HTR-8/SVneo (cell line): Measurements from ENCODE around the gene NEDD4L.

Experiments
- DNase-seq: peaks from one replicate; pipeline ENCODE4 v3.0.0; 2011; ENCODE audit warnings: low spot score, mixed read lengths; ENCODE audit not compliant: insufficient read length
- FAIRE-seq: peaks from 2 replicates; lab custom pipeline; 2011; peaks lifted over from hg19 to GRCh38; lab: Jason Lieb, UNC

NEDD4L gene

GRCh38 chr18:58080451-58080850 is 36.4 kb downstream of the NEDD4L start:
- no peak for DNase-seq
- no peak for FAIRE-seq

GRCh38 chr18:58087928-58088690 is 44.1 kb downstream of the NEDD4L start:
- no peak for DNase-seq
- no peak for FAIRE-seq

GRCh38 chr18:58088691-58089065 is 44.7 kb downstream of the NEDD4L start:
- no peak for DNase-seq

GRCh38 chr18:58091099-58091611 is 47.1 kb downstream of the NEDD4L start:
- DNase-seq (no peak), FAIRE-seq (no peak)

More at GRCh38 chr18:58088691-58089065, 44.7 kb downstream of the NEDD4L start:
- no peak for FAIRE-seq

GRCh38 chr18:58093311-58093803 is 49.3 kb downstream of the NEDD4L start:
- DNase-seq (no peak), FAIRE-seq (no peak)

GRCh38 chr18:58095222-58095621 is 51.2 kb downstream of the NEDD4L start:
- FAIRE-seq (no peak), DNase-seq (no peak)

GRCh38 chr18:58095655-58096054 is 51.6 kb downstream of the NEDD4L start:
- FAIRE-seq: no peak
- no peak for DNase-seq

DNA sequence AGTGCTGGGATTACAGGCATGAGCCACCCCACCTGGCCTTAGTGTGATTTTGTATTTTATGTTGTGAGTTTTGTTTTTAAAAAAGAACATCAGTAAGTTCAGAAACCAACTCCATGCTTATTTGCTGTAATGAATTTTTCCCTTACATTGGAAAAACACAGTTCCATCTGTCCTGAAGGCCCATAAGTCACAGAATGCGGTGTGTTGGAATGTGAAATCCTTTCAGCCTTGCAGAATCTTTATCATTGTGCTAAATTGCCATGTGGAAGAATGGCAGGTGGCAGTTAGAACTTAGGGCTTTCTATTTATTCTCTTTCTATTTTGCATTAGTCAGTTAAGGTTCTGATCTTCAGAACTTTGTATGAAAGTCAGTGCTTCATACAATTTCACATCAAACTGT is 52.6 kb downstream of the NEDD4L start:
- no peak for FAIRE-seq

DNA sequence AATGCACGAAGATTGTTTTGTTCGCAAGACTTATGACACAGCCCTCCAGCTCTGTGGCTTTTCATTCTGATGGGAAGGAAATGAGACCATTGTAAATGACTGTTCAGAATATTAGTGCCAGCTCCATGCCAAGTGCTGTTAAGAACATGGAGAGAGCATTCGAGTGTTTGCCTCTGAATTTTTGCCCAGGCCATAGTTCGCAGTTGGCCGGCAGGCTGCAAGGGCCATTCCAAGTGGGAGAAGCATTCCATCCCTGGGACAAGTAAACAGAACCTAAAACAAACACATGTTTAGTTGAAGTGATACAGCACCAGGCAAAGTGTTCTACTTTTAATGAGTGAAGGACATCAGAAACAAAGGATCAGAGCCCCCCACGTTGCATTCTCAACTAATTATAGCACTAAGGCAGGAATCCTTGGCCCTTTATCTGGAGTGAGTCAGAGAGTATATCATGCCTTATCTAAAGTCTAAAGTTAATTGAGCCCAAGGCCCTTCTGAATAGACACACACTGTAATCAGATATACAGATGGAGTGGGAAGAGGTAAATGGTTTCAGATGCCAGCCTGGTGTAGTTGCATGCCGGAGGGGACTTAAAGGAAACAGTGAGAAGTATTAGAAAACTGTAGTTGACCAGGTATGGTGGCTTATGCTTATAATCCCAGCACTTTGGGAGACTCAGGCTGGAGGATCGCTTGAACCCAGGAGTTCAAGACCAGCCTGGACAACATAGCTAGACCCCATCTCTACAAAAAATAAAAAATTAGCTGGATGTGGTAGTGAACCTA is 53.3 kb downstream of the NEDD4L start:
- DNase-seq: no peak
- no peak for FAIRE-seq

More for the DNA sequence above, 52.6 kb downstream of the NEDD4L start:
- no peak for DNase-seq

DNA sequence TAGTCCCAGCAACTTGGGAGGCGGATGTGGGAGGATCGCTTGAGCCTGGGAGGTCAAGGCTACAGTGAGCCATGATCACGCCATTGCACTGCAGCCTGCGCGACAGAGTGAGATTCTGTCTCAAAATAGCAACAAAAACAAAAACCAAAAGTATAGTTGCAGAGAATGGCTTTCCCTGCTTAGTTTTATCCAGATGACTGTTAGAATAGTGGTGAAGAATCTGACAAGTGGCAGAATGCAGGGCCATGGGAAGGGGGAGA is 53.8 kb downstream of the NEDD4L start:
- DNase-seq (no peak), FAIRE-seq (no peak)

DNA sequence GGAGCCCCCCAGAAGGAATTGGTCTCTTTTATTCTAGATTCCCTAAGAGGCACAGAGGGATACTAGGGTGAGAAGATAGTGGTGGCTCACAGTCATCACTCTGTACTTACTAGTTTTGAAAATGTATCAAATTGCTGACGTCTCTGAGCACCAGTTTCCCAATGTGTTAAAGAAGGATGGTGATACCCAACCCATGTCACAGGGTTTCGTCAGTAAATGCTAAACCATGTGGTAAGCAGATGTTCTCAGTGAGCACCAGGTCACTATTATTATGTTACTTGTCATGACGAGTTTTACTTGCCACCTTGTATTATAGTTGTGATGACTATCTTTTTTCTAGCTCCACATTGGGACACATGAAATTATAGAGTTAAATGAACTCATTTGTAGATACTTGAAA is 54.7 kb downstream of the NEDD4L start:
- DNase-seq (no peak), FAIRE-seq (no peak)

DNA sequence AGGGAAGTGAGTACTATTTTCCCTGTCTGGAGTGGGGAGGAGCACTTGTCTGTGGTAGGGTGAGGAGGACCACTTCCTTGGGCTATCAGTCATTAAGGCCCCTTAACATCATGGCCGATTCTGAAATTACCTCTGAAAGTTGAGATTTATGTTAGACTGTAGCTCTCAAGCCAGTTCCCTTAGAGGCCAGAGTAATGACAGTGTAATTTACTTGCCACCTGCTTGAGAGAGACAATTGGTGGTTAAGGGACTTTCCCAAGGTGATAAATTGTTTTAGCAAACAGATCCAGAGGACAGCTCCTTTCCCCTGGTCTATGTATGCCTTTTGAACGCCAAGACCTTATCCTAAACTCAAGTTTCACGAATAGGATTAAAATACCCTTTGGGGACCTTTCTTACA is 56.1 kb downstream of the NEDD4L start:
- FAIRE-seq (no peak), DNase-seq (no peak)

DNA sequence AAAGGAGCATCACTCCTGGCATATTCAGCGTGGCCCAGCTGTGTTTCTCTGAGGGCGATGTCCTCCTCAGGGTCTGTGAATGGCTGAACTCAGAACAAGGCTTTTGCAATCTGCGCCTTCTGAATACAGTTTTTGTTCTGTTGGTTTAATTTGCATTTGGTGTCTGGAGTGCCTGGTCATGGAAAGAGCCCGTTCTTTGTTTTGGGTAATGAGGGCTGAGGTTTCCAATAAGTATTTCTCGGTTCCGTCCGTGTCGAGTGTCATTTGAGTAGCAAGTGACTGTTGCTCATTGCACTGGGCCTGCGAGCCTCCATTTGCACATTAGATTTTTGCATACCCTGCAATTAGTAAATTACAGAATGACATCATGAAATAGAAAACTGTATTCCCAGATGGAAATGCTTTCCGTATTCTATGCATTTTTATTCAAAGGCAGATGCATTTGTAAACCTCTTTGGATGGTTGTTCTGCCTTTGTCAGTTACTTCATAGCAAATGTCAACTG is 57.3 kb downstream of the NEDD4L start:
- DNase-seq: no peak
- no peak for FAIRE-seq

- DNase-seq (no peak), FAIRE-seq (no peak)
Observed at GRCh38 chr18:58102018-58102417, 58.0 kb downstream of the NEDD4L start.

- DNase-seq (no peak), FAIRE-seq (no peak)
Observed at GRCh38 chr18:58102875-58103274, 58.8 kb downstream of the NEDD4L start.

DNA sequence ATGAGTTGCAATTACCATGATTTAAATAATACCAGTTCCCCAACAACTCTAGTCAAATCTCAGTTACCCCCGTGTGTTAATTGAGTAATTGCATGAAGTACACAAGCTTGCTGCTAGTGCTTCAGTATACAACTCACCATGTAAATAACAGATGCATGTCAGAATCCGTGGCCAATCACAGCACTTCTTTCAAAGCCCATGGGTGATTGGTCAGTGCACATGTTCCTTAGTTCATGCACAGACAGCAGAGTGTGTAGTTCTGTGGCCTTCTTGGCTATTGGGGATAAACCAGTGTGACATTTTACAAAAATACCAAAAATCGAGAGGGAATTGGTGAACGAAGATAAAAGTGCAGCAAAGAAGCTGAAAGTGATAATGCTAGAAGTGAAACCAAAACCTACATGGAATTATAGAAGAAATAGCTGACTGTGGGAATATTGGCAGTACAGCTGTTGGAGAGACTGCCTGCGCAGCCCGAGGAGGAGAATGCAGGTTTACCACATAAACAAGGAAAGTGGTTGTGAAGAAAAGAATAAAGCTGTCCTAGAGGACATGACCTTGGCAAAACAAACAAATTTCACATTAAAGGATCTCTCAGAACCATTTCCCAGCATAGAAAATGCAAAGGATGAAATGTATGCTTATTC is 59.4 kb downstream of the NEDD4L start:
- FAIRE-seq: no peak
- DNase-seq: no peak

GRCh38 chr18:58104096-58104495 is 60.1 kb downstream of the NEDD4L start:
- DNase-seq (no peak), FAIRE-seq (no peak)

GRCh38 chr18:58105206-58105887 is 61.3 kb downstream of the NEDD4L start:
- DNase-seq: no peak
- no peak for FAIRE-seq

DNA sequence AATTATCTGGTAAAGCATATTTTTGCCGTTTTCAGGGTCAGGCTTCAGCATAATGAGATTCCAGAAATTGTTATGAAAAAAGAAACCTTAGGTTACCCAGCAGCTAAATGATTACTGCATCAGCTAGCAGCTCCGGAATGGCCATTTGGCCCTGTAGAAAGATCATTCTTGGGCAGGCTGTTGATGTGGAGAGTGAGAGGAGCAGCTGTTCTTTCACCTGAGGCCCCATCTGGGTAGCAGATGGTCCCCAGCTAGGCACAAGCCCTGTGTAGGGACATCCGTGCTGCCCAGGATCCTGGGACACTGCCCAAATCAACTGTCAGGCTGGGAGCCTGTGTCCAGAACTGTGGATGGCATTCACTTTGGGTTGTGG is 61.8 kb downstream of the NEDD4L start:
- FAIRE-seq (no peak), DNase-seq (no peak)
